DMS153 treated with DMSO at 0.1 percent for 48 hours (cell line): ENCODE data around the gene BICDL2.
A peak's percentile ranks its signal among the peaks of the same experiment; 100 is the strongest.

Experiments
- DNase-seq: peaks from one replicate; lab custom pipeline; 2025; ENCODE audit not compliant: unreplicated experiment; lab: John Stamatoyannopoulos, UW

BICDL2 gene

DNA sequence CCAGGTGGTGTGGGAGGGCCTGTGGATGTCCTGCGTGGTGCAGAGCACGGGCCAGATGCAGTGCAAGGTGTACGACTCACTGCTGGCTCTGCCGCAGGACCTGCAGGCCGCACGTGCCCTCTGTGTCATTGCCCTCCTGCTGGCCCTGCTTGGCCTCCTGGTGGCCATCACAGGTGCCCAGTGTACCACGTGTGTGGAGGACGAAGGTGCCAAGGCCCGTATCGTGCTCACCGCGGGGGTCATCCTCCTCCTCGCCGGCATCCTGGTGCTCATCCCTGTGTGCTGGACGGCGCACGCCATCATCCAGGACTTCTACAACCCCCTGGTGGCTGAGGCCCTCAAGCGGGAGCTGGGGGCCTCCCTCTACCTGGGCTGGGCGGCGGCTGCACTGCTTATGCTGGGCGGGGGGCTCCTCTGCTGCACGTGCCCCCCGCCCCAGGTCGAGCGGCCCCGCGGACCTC, 23.2 kb downstream of the BICDL2 start:
- DNase-seq = no peak

- peak; percentile 53 for DNase-seq
Observed at GRCh38 chr16:3012828-3013420, 23.8 kb downstream of the BICDL2 start, which contains the start of gene CLDN9. TSS of gene CLDN9 (plus strand) at chr16:3012923. CDS start at chr16:3013363, 440 bp downstream.

GRCh38 chr16:3012246-3012645, 24.5 kb downstream of the BICDL2 start:
- peak; percentile 22 for DNase-seq

- DNase-seq = no peak
Observed at GRCh38 chr16:3010510-3010909, 26.2 kb downstream of the BICDL2 start.

GRCh38 chr16:3009568-3010390, 27.0 kb downstream of the BICDL2 start:
- no peak for DNase-seq

- no peak for DNase-seq
Observed at GRCh38 chr16:3008690-3009037, 28.1 kb downstream of the BICDL2 start.

DNA sequence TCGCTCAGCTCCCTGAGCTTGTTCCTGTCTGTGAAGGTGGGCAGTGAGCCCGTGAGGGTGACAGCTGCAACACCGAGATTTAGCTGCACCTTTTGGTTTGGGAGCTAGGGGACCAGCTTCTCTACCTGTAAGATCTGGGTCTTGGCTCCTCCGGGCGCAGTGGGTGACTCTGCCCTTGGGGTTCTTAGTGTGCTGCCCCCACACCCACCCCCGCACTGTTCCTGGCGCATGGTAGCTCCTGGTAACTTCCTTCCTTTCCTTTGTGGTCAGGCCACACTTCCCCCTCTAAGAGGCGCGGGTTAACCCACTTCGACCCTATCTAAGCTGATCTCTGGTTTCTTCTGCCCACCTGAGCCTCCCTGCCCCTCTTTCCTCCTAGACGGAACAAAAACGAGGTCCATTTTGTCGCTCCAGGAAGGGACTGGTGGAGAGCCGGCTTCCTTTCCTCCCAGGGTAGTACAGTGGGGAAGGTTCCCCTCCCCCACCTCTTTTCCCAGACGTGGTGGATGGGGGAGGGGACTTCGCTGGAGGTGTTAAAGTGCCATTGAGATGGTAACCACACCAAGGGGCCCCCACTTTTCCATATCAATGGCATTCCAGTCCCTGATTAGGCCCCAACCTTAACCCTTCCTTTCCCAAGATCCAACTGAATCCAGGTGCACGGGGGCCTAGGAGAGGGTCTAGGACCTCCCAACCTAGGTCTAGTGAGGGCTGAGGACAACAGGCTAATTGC, 28.6 kb downstream of the BICDL2 start:
- DNase-seq = no peak

GRCh38 chr16:3007059-3007956, 29.4 kb downstream of the BICDL2 start:
- no peak for DNase-seq

DNA sequence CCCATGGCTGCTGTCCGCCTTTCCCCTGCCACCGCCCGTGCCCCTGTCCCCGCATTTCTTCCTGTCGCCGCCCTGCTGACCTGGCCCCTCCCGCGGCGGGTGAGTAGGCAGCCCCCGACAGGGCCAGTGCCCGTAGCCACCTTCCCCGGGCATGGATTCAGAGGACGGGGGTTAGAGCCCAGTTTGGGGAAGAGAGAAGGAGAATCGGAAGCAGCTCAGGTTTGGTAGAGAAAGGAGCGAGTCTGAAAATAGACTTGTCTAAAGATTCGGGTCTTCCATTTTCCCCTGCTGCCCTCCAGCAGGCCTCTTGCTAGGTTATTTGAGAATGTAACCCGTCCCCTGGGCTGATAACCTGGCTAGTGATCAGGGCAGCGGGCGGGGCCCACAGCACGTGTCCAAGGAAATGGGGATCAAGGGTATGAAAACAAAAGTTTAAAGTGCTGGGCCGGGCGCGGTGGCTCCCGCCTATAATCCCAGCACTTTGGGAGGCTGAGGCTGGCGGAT, 31.9 kb downstream of the BICDL2 start:
- DNase-seq = no peak

DNA sequence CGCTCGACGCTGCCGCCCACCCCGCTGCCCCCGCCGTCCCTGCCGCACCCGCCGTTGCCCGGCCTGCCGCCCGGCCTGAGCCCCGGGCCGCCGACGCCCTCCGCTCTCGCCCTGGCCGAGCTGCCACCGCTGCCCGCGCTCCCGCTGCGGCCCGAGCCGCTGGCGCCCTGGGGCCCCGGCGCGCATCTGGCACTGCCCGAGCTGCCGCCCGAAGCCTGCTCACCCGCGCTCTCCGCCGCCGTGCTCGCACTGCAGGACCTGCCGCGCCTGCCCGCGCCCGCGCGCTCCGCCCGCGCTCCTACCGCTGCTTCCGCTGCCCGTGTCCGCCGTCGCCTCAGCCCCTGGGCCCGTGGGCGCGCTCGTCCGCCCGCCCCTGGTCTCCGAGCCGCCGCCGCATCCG, 32.4 kb downstream of the BICDL2 start:
- no peak for DNase-seq

DNA sequence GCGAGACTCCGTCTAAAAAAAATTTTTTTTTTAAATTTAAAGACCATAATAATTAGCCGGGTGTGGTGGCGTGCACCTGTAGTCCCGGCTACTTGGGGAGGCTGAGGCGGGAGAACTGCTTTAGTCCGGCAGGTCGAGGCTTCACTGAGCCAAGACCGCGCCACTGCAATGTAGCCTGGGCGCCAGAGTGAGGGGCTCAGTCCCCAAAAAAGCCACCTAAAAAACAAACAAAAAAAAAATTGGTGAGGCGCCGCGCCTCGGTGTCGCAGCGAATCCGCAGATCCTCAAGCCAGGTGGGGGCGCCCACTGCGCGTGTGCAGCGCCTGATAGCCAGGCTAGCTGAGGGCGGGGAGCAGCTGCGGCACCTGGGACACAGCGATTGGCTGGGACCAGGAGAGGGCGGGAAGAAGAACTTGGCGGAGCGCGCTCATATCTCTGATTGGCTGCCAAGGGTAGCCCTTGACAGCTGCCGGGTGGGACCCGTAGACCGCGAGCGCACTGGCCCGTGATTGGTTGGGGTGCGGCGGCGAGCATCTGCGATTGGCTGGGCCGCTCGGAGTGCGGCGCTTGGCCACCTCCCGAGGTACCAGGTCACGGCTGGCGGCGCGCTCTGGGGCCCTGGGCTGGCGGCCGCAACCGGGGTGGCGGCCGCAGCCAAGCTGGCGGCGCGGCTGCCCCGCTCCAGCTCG, 33.0 kb downstream of the BICDL2 start:
- DNase-seq = peak; percentile 98

DNA sequence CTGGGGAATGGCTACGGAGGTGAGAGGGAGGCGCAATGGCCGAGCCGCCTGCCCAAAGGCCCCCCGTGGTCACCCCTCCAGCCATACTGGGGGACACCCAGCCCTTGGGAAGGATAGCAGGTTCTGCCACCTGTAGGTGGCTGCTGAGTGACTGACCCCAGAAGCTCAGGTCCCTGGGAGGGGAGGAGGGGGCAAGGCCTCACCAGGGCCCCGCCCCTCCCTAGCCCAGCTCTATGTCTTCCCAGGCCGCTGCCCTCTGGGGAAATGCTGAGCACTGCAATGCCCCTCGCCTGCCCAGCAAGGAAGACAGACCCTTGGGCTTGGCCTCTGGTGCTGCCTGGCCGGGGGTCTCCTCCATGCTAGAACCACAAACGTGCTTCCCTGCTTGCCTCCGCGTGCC, 35.4 kb downstream of the BICDL2 start:
- no peak for DNase-seq

DNA sequence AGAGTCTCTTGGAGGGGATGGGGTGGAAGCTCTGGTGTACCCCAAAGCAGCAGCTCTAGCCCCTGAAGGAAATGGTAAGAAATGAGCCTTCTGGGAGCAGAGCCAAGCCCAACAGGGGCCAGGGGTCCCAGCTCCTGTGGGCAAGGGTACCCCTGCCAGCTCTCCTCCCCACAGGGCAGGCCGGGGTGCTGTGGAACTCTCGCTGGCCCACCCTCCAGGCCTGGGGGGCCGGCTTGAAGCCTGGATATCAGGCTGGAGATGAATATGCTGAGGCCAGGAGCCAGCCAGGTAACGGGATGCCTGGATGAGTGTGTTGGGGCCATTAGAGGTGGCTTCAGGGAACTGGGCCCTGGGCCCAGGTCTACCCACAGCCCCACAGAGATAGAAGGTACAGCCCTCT, 36.2 kb downstream of the BICDL2 start:
- no peak for DNase-seq

DNA sequence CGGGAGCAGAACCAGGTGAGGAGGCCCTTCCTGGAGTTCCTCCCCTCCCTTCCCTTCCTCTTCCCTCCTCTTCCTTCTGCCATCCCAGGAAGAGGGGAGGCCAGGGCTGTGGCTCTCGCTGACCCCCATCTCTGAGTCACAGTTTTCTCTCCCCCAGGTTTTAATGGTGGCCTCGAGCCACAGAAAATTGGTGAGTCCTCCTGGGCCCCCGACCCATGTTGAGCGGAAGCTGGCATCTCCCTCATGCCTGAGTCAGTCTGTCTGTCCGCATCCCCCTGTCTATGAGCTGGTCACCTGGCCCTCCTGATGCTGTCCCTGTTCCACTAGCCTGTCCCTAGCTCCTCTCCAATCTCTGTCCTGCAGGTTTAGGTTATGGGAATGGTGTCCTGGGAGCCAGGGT, 36.8 kb downstream of the BICDL2 start:
- no peak for DNase-seq

DNA sequence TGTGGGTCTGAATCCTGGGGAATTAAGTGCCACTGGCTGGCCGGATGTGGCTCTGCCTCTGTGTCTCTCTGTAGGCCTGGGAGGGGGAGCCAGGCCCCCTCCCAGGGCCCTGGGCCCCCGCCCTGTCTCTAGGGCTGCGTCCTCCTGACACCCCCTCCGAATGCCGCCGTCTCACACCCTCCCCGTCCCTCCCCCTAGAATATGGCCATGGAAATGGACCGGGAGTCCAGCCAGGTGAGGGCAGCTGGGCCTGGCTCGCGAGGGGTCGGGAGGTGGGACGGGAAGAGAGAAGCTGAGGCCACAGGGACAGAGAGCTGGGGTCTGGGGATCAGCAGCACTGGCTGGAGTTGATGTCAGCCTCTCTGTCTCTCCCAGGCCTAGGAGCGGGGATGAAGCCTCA, 40.4 kb downstream of the BICDL2 start:
- no peak for DNase-seq

- DNase-seq = no peak
Observed at GRCh38 chr16:2992383-2993081, 44.2 kb downstream of the BICDL2 start.

- DNase-seq = no peak
Observed at GRCh38 chr16:2991566-2992261, 45.0 kb downstream of the BICDL2 start.

- DNase-seq = no peak
Observed at GRCh38 chr16:2990891-2991290, 45.9 kb downstream of the BICDL2 start.

GRCh38 chr16:2988590-2989099, 48.1 kb downstream of the BICDL2 start:
- no peak for DNase-seq
